Astrocyte (in vitro differentiated cells and primary cell): ENCODE measurements around the gene DIP2C. TPM values are rescaled to one million over a fixed set of nuclear protein-coding genes. Genes with fewer than 3 reads are reported as not detected.

Source experiments
- DNase-seq: peaks from one replicate; pipeline ENCODE4 v3.0.0-alpha.2; 2010; ENCODE audit warnings: low read depth
- FAIRE-seq: peaks from 2 replicates; lab custom pipeline; 2011; peaks lifted over from hg19 to GRCh38; lab: Jason Lieb, UNC
- H2AFZ ChIP-seq: 2 replicates; pipeline ENCODE4 v1.6.0; 2012; ENCODE audit warnings: low read depth, low read length, inconsistent platforms
- H3K27ac ChIP-seq: 2 replicates; pipeline ENCODE4 v1.5.1; 2011; ENCODE audit warnings: low read depth, low read length, inconsistent platforms
- H3K27me3 ChIP-seq: 2 replicates; pipeline ENCODE4 v1.6.0; 2011; ENCODE audit warnings: low read length, inconsistent platforms; ENCODE audit not compliant: insufficient read depth
- H3K36me3 ChIP-seq: 2 replicates; pipeline ENCODE4 v1.5.1; 2011; ENCODE audit warnings: low read length, inconsistent platforms; ENCODE audit not compliant: insufficient read depth
- H3K4me1 ChIP-seq: 2 replicates; pipeline ENCODE4 v1.5.1; 2011; ENCODE audit warnings: low read length, inconsistent platforms; ENCODE audit not compliant: insufficient read depth
- H3K4me2 ChIP-seq: 2 replicates; pipeline ENCODE4 v1.6.0; 2012; ENCODE audit warnings: low read length, inconsistent platforms
- H3K4me3 ChIP-seq: 2 replicates; pipeline ENCODE4 v1.5.1; 2011; ENCODE audit warnings: low read depth, mild to moderate bottlenecking, low read length, inconsistent platforms; ENCODE audit not compliant: insufficient read depth
- H3K79me2 ChIP-seq: 2 replicates; pipeline ENCODE4 v1.6.0; 2012; ENCODE audit warnings: mild to moderate bottlenecking, low read length, inconsistent platforms; ENCODE audit not compliant: insufficient read depth
- H3K9ac ChIP-seq: 2 replicates; pipeline ENCODE4 v1.6.0; 2012; ENCODE audit warnings: mild to moderate bottlenecking, low read length, inconsistent platforms
- H3K9me3 ChIP-seq: 2 replicates; pipeline ENCODE4 v1.5.1; 2012; ENCODE audit warnings: low read depth, mild to moderate bottlenecking, low read length, inconsistent platforms; ENCODE audit not compliant: insufficient read depth
- H4K20me1 ChIP-seq: 2 replicates; pipeline ENCODE4 v1.6.0; 2012; ENCODE audit warnings: low read length, inconsistent platforms; ENCODE audit not compliant: insufficient read depth
- H3K27ac Mint-ChIP-seq: one replicate; pipeline ENCODE4 v1.8.0; 2021; ENCODE audit warnings: mild to moderate bottlenecking, mixed read lengths; ENCODE audit not compliant: unreplicated experiment
- H3K27me3 Mint-ChIP-seq: one replicate; pipeline ENCODE4 v1.8.0; 2021; ENCODE audit warnings: low read depth, mixed read lengths; ENCODE audit not compliant: unreplicated experiment
- H3K36me3 Mint-ChIP-seq: one replicate; pipeline ENCODE4 v1.8.0; 2021; ENCODE audit warnings: low read depth, mixed read lengths; ENCODE audit not compliant: unreplicated experiment
- H3K4me1 Mint-ChIP-seq: one replicate; pipeline ENCODE4 v1.8.0; 2021; ENCODE audit warnings: low read depth, mixed read lengths; ENCODE audit not compliant: unreplicated experiment
- H3K4me3 Mint-ChIP-seq: one replicate; pipeline ENCODE4 v1.8.0; 2021; ENCODE audit warnings: mild to moderate bottlenecking, moderate library complexity, mixed read lengths; ENCODE audit not compliant: unreplicated experiment
- H3K9me3 Mint-ChIP-seq: one replicate; pipeline ENCODE4 v1.8.0; 2021; ENCODE audit warnings: mild to moderate bottlenecking, mixed read lengths; ENCODE audit not compliant: unreplicated experiment
- EZH2 ChIP-seq: IDR thresholded peaks from 2 replicates; pipeline ENCODE4 v1.6.1; 2012; ENCODE audit warnings: mild to moderate bottlenecking, low read length, inconsistent platforms; ENCODE audit not compliant: insufficient read depth
- total RNA-seq: library from RNA; stranded (reverse); gene quantifications from 2 replicates; pipeline ENCODE4 v1.2.1, GENCODE V29; 2021
- TF ChIP-seq, protein P1 (sequence below): IDR thresholded peaks from 2 replicates; pipeline ENCODE4 v1.5.1; 2011; ENCODE audit warnings: low read depth, mild to moderate bottlenecking, inconsistent platforms, low read length, moderate library complexity; ENCODE audit not compliant: insufficient read depth

DIP2C gene
- total RNA-seq, 1 donor from 2014 or later, result 27.3 TPM

DNA sequence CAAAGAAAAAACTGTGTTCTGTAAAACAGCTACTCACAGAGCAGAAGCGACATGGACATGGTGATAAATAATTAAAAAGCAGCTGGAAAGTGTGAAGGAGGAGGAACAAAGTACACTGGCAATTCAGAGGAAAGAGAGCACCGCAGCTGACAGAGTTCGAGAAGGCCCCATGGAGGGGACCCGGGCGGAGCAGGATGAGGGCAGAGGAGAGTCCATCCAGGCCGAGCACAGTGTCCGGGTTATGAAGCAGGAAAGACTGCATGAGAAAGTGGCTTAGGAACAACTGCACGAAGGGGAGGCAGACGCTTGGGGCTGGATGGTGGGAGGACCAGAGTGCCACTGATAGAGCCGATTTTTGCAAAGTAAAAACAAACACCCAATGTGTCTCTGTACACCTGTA, 368.7 kb downstream of the DIP2C start:
- H3K4me1 Mint-ChIP-seq, result peaks cover 12% of the 10 kb centered on the region
- Histone ChIP-seq H3K36me3 (peaks cover 4% of the 10 kb centered on the region), H3K27me3 (no peaks in the 10 kb centered on the region), H3K4me1 (peaks cover 13% of the 10 kb centered on the region), H3K9me3 (no peaks in the 10 kb centered on the region), H3K79me2 (no peaks in the 10 kb centered on the region), H3K4me3 (no peak overlapping the region), H3K9ac (no peak overlapping the region), H2AFZ (no peak overlapping the region), H4K20me1 (no peaks in the 10 kb centered on the region), H3K27ac (no peak overlapping the region), H3K4me2 (no peak overlapping the region)
- H3K4me3 Mint-ChIP-seq, result no peak overlapping the region
- H3K27me3 Mint-ChIP-seq, result no peaks in the 10 kb centered on the region
- DNase-seq, result no peak
- H3K36me3 Mint-ChIP-seq, result peaks cover 21% of the 10 kb centered on the region
- no peak for FAIRE-seq
- peak overlapping the region; percentile 77 for H3K27ac Mint-ChIP-seq
- TF ChIP-seq EZH2, result no peak
- TF ChIP-seq, protein P1, sequence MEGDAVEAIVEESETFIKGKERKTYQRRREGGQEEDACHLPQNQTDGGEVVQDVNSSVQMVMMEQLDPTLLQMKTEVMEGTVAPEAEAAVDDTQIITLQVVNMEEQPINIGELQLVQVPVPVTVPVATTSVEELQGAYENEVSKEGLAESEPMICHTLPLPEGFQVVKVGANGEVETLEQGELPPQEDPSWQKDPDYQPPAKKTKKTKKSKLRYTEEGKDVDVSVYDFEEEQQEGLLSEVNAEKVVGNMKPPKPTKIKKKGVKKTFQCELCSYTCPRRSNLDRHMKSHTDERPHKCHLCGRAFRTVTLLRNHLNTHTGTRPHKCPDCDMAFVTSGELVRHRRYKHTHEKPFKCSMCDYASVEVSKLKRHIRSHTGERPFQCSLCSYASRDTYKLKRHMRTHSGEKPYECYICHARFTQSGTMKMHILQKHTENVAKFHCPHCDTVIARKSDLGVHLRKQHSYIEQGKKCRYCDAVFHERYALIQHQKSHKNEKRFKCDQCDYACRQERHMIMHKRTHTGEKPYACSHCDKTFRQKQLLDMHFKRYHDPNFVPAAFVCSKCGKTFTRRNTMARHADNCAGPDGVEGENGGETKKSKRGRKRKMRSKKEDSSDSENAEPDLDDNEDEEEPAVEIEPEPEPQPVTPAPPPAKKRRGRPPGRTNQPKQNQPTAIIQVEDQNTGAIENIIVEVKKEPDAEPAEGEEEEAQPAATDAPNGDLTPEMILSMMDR, result no peak
- H3K9me3 Mint-ChIP-seq, result no peaks in the 10 kb centered on the region

DNA sequence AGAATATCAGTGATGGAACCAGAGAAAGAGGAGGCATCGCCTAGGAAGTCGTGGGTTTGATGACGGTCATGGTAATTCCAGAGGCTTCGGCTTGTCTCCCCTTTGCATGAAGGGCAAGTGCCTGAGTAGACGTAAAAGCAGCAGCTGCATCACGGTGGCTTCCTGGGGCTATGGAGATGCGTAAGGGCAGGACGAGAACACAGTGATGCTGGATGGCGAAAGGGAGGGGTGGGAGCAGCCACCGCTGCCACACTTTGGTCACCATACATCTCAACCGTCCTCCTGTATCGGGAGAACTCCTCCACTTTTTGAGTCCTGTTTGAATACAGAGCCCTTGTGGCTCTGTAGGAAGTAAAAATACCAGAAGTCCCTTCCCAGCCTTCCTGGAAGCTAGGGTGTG, 371.5 kb downstream of the DIP2C start:
- H3K27me3 Mint-ChIP-seq, result no peaks in the 10 kb centered on the region
- H3K27ac ChIP-seq, result no peak overlapping the region

DNA sequence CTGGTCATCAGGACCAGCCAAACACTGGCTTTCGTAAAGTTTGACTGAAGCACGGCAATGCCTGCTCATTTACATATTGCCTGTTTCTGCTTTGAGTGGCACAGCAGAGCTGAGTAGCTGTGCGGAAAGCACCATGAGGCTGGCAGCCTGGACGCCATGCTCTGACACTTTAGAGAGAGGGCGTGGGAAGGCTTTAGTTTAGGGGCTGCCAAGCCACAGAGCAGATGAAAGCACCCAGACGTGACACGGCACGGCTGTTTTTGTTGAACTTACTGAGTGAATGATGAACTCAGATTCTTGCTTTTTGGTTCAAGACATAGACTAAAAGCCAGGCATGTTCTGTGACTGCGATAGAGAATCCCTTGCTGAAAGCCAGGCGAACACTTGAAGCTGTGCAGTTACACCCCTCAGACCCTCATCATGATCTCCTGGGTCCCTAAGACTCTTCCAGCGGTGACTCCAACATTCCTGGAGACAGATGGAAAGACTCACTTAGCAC, 372.1 kb downstream of the DIP2C start:
- no peak overlapping the region for H3K4me3 ChIP-seq
- H3K27ac Mint-ChIP-seq, result no peak overlapping the region
- no peak overlapping the region for H2AFZ ChIP-seq
- no peaks in the 10 kb centered on the region for H3K9me3 ChIP-seq
- FAIRE-seq (no peak), DNase-seq (peak; percentile 80)
- H3K36me3 Mint-ChIP-seq, result peaks cover 29% of the 10 kb centered on the region
- no peaks in the 10 kb centered on the region for H4K20me1 ChIP-seq
- H3K9me3 Mint-ChIP-seq, result no peaks in the 10 kb centered on the region
- H3K27me3 Mint-ChIP-seq, result no peaks in the 10 kb centered on the region
- TF ChIP-seq, protein P1, result no peak
- TF ChIP-seq EZH2, result no peak
- H3K4me3 Mint-ChIP-seq, result no peak overlapping the region
- H3K27ac ChIP-seq, result no peak overlapping the region
- no peak overlapping the region for H3K4me2 ChIP-seq
- no peaks in the 10 kb centered on the region for H3K4me1 ChIP-seq
- H3K79me2 ChIP-seq, result no peaks in the 10 kb centered on the region
- H3K9ac ChIP-seq, result no peak overlapping the region
- peaks cover 4% of the 10 kb centered on the region for H3K4me1 Mint-ChIP-seq
- no peaks in the 10 kb centered on the region for H3K27me3 ChIP-seq
- H3K36me3 ChIP-seq, result no peaks in the 10 kb centered on the region

More for the DNA sequence above, 371.5 kb downstream of the DIP2C start:
- no peak overlapping the region for H3K4me2 ChIP-seq
- H3K27ac Mint-ChIP-seq, result no peak overlapping the region
- no peak for DNase-seq
- H4K20me1 ChIP-seq, result no peaks in the 10 kb centered on the region
- no peak overlapping the region for H3K4me3 Mint-ChIP-seq
- no peak for TF ChIP-seq EZH2
- H3K79me2 ChIP-seq, result no peaks in the 10 kb centered on the region
- H3K9me3 ChIP-seq, result no peaks in the 10 kb centered on the region
- H2AFZ ChIP-seq, result no peak overlapping the region
- H3K27me3 ChIP-seq, result no peaks in the 10 kb centered on the region
- H3K36me3 Mint-ChIP-seq, result peaks cover 29% of the 10 kb centered on the region
- no peak for FAIRE-seq
- peaks cover 4% of the 10 kb centered on the region for H3K4me1 Mint-ChIP-seq
- H3K4me1 ChIP-seq, result no peaks in the 10 kb centered on the region
- H3K36me3 ChIP-seq, result no peaks in the 10 kb centered on the region
- H3K4me3 ChIP-seq, result no peak overlapping the region
- no peak overlapping the region for H3K9ac ChIP-seq
- H3K9me3 Mint-ChIP-seq, result no peaks in the 10 kb centered on the region
